Natural killer cell treated with Interleukin-12 subunit alpha and Interleukin-12 subunit beta and Interleukin-15 and Interleukin-18, amount 100 ng/mL, for 72 hours (primary cell): ENCODE results near the gene ACVR1C. TPM values are rescaled to one million over a fixed set of nuclear protein-coding genes. Genes with fewer than 3 reads are reported as not detected.
"Not testable (repeated sequence)": the region's sequence is repeated elsewhere in the genome, so short reads cannot be mapped to it uniquely, and the experiment has no call there.

ENCODE experiments used
- ATAC-seq, 2 donors: fragments of 150-1000 bp; cut with Tn5 transposase in 1 of 2; sonication (Bioruptor Pico), chemical (Tn5 transposase) in 1 of 2; 2 replicates each; pipeline ENCODE4 v1.10.0; 2021
- DNase-seq: peaks from one replicate; pipeline ENCODE4 v3.0.0; 2022; ENCODE audit warnings: low spot score
- H3K27ac Mint-ChIP-seq, 2 donors: 1 replicate in 1 of 2; 2 replicates in 1 of 2; pipeline ENCODE4 v1.8.0; 2022; ENCODE audit warnings: mixed read lengths in 2 of 2, mild to moderate bottlenecking in 1 of 2, moderate library complexity in 1 of 2
- H3K27me3 Mint-ChIP-seq, 2 donors: 1 replicate in 1 of 2; 2 replicates in 1 of 2; pipeline ENCODE4 v1.8.0; 2022; ENCODE audit warnings: mixed read lengths in 2 of 2
- H3K36me3 Mint-ChIP-seq: one replicate; pipeline ENCODE4 v1.8.0; 2022; ENCODE audit warnings: mixed read lengths
- H3K4me1 Mint-ChIP-seq, 2 donors: 1 replicate in 1 of 2; 2 replicates in 1 of 2; pipeline ENCODE4 v1.8.0; 2022; ENCODE audit warnings: low read depth in 2 of 2, mixed read lengths in 2 of 2, mild to moderate bottlenecking in 1 of 2
- H3K4me3 Mint-ChIP-seq: one replicate; pipeline ENCODE4 v1.8.0; 2022; ENCODE audit warnings: mixed read lengths
- H3K9me3 Mint-ChIP-seq: 2 replicates; pipeline ENCODE4 v1.8.0; 2022; ENCODE audit warnings: mixed read lengths
- total RNA-seq, 2 donors: library from RNA; stranded (reverse); gene quantifications; one replicate each; pipeline ENCODE4 v1.2.3, GENCODE V29; 2022

ACVR1C gene
- total RNA-seq, 2 donors from 2014 or later, result 1.4 to 1.8 TPM

GRCh38 chr2:157559890-157560289 is 68.8 kb downstream of the ACVR1C start:
- Mint-ChIP-seq H3K4me3 (peak overlapping the region; percentile 47), H3K9me3 (peaks cover 12% of the 10 kb centered on the region), H3K4me1 (peaks cover 33 to 38% of the 10 kb centered on the region in 2 donors), H3K27me3 (peaks cover 6 to 10% of the 10 kb centered on the region in 2 donors), H3K36me3 (peaks cover 8% of the 10 kb centered on the region), H3K27ac (peak overlapping the region; percentile 67 to 91)
- ATAC-seq (no peak), DNase-seq (no peak)

- DNase-seq (no peak), ATAC-seq (no peak)
- Mint-ChIP-seq H3K36me3 (peaks cover 8% of the 10 kb centered on the region), H3K4me1 (peaks cover 33 to 38% of the 10 kb centered on the region in 2 donors), H3K27me3 (peaks cover 3 to 8% of the 10 kb centered on the region in 2 donors), H3K4me3 (peak overlapping the region; percentile 47), H3K27ac (peak overlapping the region; percentile 67 to 91), H3K9me3 (peaks cover 10% of the 10 kb centered on the region)
Measured at GRCh38 chr2:157559461-157559860, 69.2 kb downstream of the ACVR1C start.

GRCh38 chr2:157559061-157559460 is 69.6 kb downstream of the ACVR1C start:
- H3K27me3 Mint-ChIP-seq, result peaks cover 3 to 4% of the 10 kb centered on the region in 2 donors
- peaks cover 33 to 38% of the 10 kb centered on the region in 2 donors for H3K4me1 Mint-ChIP-seq
- peak overlapping the region; percentile 47 for H3K4me3 Mint-ChIP-seq
- ATAC-seq (no peak), DNase-seq (no peak)
- H3K9me3 Mint-ChIP-seq, result peaks cover 6% of the 10 kb centered on the region
- peak overlapping the region; percentile 67 to 91 for H3K27ac Mint-ChIP-seq
- H3K36me3 Mint-ChIP-seq, result peaks cover 8% of the 10 kb centered on the region

- Mint-ChIP-seq H3K9me3 (no peaks in the 10 kb centered on the region), H3K4me1 (peaks cover 36 to 38% of the 10 kb centered on the region in 2 donors), H3K27me3 (no peaks in the 10 kb centered on the region), H3K4me3 (peak overlapping the region; percentile 41), H3K36me3 (peaks cover 8% of the 10 kb centered on the region), H3K27ac (peak overlapping the region; percentile 67 to 91)
- DNase-seq (no peak), ATAC-seq (peak in 1 of 2 donors; percentile 63)
Measured at GRCh38 chr2:157557770-157558169, 70.9 kb downstream of the ACVR1C start.

GRCh38 chr2:157540102-157540501 is 88.6 kb downstream of the ACVR1C start:
- ATAC-seq (no peak), DNase-seq (no peak)
- Mint-ChIP-seq H3K36me3 (no peaks in the 10 kb centered on the region), H3K4me1 (no peaks in the 10 kb centered on the region), H3K27ac (no peak overlapping the region), H3K9me3 (no peaks in the 10 kb centered on the region), H3K27me3 (peaks cover 6 to 10% of the 10 kb centered on the region in 2 donors), H3K4me3 (no peak overlapping the region)

- Mint-ChIP-seq H3K4me3 (no peak overlapping the region), H3K36me3 (no peaks in the 10 kb centered on the region), H3K27ac (no peak overlapping the region), H3K27me3 (peaks cover 6 to 10% of the 10 kb centered on the region in 2 donors), H3K9me3 (no peaks in the 10 kb centered on the region), H3K4me1 (no peaks in the 10 kb centered on the region)
- ATAC-seq (no peak), DNase-seq (no peak)
Measured at GRCh38 chr2:157538064-157538463, 90.6 kb downstream of the ACVR1C start.

- H3K4me1 Mint-ChIP-seq, result no peaks in the 10 kb centered on the region
- H3K27me3 Mint-ChIP-seq, result peaks cover 6 to 14% of the 10 kb centered on the region in 2 donors
- ATAC-seq, result no peak
- H3K9me3 Mint-ChIP-seq, result no peaks in the 10 kb centered on the region
- no peaks in the 10 kb centered on the region for H3K36me3 Mint-ChIP-seq
- no peak overlapping the region for H3K4me3 Mint-ChIP-seq
- DNase-seq, result no peak
- no peak overlapping the region for H3K27ac Mint-ChIP-seq
Measured at GRCh38 chr2:157536815-157537214, 91.8 kb downstream of the ACVR1C start.

GRCh38 chr2:157528963-157529751 is 99.5 kb downstream of the ACVR1C start:
- ATAC-seq (no peak), DNase-seq (no peak)
- Mint-ChIP-seq H3K9me3 (no peaks in the 10 kb centered on the region), H3K27me3 (peaks cover 16 to 23% of the 10 kb centered on the region in 2 donors), H3K27ac (no peak overlapping the region), H3K4me1 (no peaks in the 10 kb centered on the region), H3K36me3 (no peaks in the 10 kb centered on the region), H3K4me3 (no peak overlapping the region)

GRCh38 chr2:157526070-157526469 is 102.6 kb downstream of the ACVR1C start:
- Mint-ChIP-seq H3K27me3 (peaks cover 15 to 43% of the 10 kb centered on the region in 2 donors), H3K36me3 (no peaks in the 10 kb centered on the region), H3K27ac (no peak overlapping the region), H3K4me3 (no peak overlapping the region), H3K4me1 (no peaks in the 10 kb centered on the region), H3K9me3 (no peaks in the 10 kb centered on the region)
- DNase-seq, result no peak
- no peak for ATAC-seq

GRCh38 chr2:157523270-157524247 is 105.1 kb downstream of the ACVR1C start:
- H3K36me3 Mint-ChIP-seq, result no peaks in the 10 kb centered on the region
- H3K27me3 Mint-ChIP-seq, result peaks cover 12 to 36% of the 10 kb centered on the region in 2 donors
- H3K4me3 Mint-ChIP-seq, result no peak overlapping the region
- no peak overlapping the region for H3K27ac Mint-ChIP-seq
- H3K4me1 Mint-ChIP-seq, result no peaks in the 10 kb centered on the region
- ATAC-seq (no peak), DNase-seq (no peak)
- no peaks in the 10 kb centered on the region for H3K9me3 Mint-ChIP-seq

- not testable (repeated sequence) for DNase-seq, H3K36me3 Mint-ChIP-seq, H3K4me1 Mint-ChIP-seq, ATAC-seq, H3K9me3 Mint-ChIP-seq, H3K27ac Mint-ChIP-seq, H3K4me3 Mint-ChIP-seq
- H3K27me3 Mint-ChIP-seq, result peaks cover 16 to 35% of the 10 kb centered on the region in 2 donors
Measured at GRCh38 chr2:157514966-157515365, 113.7 kb downstream of the ACVR1C start.

- H3K27me3 Mint-ChIP-seq, result peaks cover 15 to 49% of the 10 kb centered on the region in 2 donors
- no peak for ATAC-seq
- peaks cover 6 to 11% of the 10 kb centered on the region in 2 donors for H3K4me1 Mint-ChIP-seq
- H3K36me3 Mint-ChIP-seq, result peaks cover 19% of the 10 kb centered on the region
- H3K4me3 Mint-ChIP-seq, result no peak overlapping the region
- no peaks in the 10 kb centered on the region for H3K9me3 Mint-ChIP-seq
- no peak overlapping the region for H3K27ac Mint-ChIP-seq
- DNase-seq, result no peak
Measured at GRCh38 chr2:157509744-157510143, 118.9 kb downstream of the ACVR1C start.

- Mint-ChIP-seq H3K9me3 (no peaks in the 10 kb centered on the region), H3K4me3 (peak overlapping the region; percentile 18), H3K27ac (no peak overlapping the region), H3K27me3 (peaks cover 15 to 45% of the 10 kb centered on the region in 2 donors), H3K36me3 (peaks cover 19% of the 10 kb centered on the region), H3K4me1 (peaks cover 6 to 14% of the 10 kb centered on the region in 2 donors)
- DNase-seq (no peak), ATAC-seq (peak in 1 of 2 donors; percentile 49)
Measured at GRCh38 chr2:157508676-157509075, 120.0 kb downstream of the ACVR1C start.
